Measurements from ENCODE around the gene LRRC57. TPM values are rescaled to one million over a fixed set of nuclear protein-coding genes. Genes with fewer than 3 reads are reported as not detected.

Gene LRRC57
- polyA plus RNA-seq, 3 donors, result 7.8 to 17.4 (median 11.2) TPM

DNA sequence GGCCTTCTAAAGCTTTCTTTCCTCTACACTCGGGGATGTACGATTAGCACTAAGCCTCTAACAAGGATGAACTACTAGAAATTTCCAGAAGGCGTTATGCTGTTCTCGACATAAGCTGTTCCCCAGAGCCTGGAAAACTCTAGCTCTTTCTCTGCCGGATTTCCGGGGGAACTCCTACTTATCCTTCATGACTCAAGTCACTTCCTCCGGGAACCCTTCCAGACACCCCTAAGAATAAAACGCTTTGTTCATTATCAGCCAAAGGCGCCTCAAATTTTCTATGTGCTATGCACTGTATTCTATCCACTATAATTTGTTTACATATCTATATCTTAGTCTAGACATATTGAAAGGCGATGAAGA is 53.6 kb downstream of the LRRC57 start:
- Histone ChIP-seq H3K36me3 (replicated peaks in 1 of 2; ENCODE audit: control insufficient read depth in 1 of 2, insufficient read depth in 2 of 2, low read length in 2 of 2) (peaks cover 2 to 8% of the 10 kb centered on the region in 2 donors), H4K20me1 (ENCODE audit: insufficient read depth, low read length) (peaks cover 39% of the 10 kb centered on the region), H3K27me3 (ENCODE audit: control insufficient read depth in 2 of 2, insufficient read depth in 2 of 2, low read length in 2 of 2) (no peaks in the 10 kb centered on the region), H3K4me3 (replicated peaks in 1 of 3; ENCODE audit: low read depth in 2 of 3, low read length in 3 of 3) (peak overlapping the region; percentile 93 to 98 (median 96)), H3K27ac (ENCODE audit: low read depth in 1 of 2, low read length in 2 of 2) (peak overlapping the region; percentile 59 to 82), H3K9me3 (replicated peaks in 1 of 2; ENCODE audit: control insufficient read depth in 1 of 2, insufficient read depth in 1 of 2, low read length in 2 of 2) (no peaks in the 10 kb centered on the region), H3K4me2 (replicated peaks; ENCODE audit: extremely low read depth, low read length, poor library complexity, severe bottlenecking) (peak overlapping the region; percentile 95), H3K79me2 (ENCODE audit: insufficient read depth, low read length) (peaks cover 88% of the 10 kb centered on the region), H2AFZ (ENCODE audit: insufficient read depth, low read depth, low read length, poor library complexity, severe bottlenecking) (peak overlapping the region; percentile 90), H3K9ac (ENCODE audit: insufficient read depth, low read length, poor library complexity, severe bottlenecking) (peak overlapping the region; percentile 75), H3K4me1 (ENCODE audit: control insufficient read depth in 1 of 2, insufficient read depth in 2 of 2, low read length in 2 of 2) (peaks cover 65 to 73% of the 10 kb centered on the region in 2 donors)
- TF ChIP-seq, protein P1, sequence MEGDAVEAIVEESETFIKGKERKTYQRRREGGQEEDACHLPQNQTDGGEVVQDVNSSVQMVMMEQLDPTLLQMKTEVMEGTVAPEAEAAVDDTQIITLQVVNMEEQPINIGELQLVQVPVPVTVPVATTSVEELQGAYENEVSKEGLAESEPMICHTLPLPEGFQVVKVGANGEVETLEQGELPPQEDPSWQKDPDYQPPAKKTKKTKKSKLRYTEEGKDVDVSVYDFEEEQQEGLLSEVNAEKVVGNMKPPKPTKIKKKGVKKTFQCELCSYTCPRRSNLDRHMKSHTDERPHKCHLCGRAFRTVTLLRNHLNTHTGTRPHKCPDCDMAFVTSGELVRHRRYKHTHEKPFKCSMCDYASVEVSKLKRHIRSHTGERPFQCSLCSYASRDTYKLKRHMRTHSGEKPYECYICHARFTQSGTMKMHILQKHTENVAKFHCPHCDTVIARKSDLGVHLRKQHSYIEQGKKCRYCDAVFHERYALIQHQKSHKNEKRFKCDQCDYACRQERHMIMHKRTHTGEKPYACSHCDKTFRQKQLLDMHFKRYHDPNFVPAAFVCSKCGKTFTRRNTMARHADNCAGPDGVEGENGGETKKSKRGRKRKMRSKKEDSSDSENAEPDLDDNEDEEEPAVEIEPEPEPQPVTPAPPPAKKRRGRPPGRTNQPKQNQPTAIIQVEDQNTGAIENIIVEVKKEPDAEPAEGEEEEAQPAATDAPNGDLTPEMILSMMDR (IDR thresholded peaks at IDR 0.05), result no peak
- Mint-ChIP-seq H3K9me3 (no peaks in the 10 kb centered on the region), H3K36me3 (peaks cover 8 to 16% of the 10 kb centered on the region in 2 donors), H3K4me1 (peaks cover 67% of the 10 kb centered on the region), H3K27me3 (ENCODE audit: low read depth in 3 of 3) (peaks cover 0 to 4% (median 0%) of the 10 kb centered on the region in 3 donors), H3K4me3 (peak overlapping the region; percentile 100), H3K27ac (peak overlapping the region; percentile 88 to 99 (median 95))
- peak in 2 of 3 donors; percentile 73 to 82 for DNase-seq
- WGBS (ENCODE audit: insufficient coverage), result 2% methylated on average over 8 of the region's 10 CpGs
- intact Hi-C loops (cut with micrococcal nuclease), result loop anchor here (2.0 to 10.0 kb wide), 3 partner anchors 54 to 430 kb away; partner anchors contain the start of genes HAUS2 (in 2 of the 2), LRRC57 (in 2 of the 2) and TTBK2 (in 2 of the 2)

DNA sequence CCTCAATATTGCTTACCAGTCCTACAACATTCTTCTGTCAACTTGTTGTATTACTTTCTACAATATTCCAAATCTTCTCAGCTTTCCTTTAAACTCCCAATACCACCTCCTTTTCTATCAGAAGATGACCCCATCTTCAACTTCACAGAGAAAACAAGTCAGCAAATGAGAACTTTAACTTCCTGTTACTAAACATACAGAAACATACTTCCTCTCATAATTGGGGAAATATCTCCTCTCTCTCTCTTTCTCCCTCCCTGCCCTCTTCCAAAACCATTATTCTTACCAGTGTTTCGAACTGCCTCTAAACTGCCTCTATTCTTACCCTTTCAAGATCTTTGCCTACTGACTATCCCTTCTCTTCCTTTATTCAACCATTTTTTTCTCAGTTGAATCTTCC is 54.9 kb downstream of the LRRC57 start:
- Mint-ChIP-seq H3K36me3 (peaks cover 8 to 15% of the 10 kb centered on the region in 2 donors), H3K9me3 (no peaks in the 10 kb centered on the region), H3K4me3 (peak overlapping the region; percentile 57 to 87), H3K27ac (peak overlapping the region; percentile 88 to 99 (median 92)), H3K27me3 (ENCODE audit: low read depth in 3 of 3) (peaks cover 0 to 4% (median 0%) of the 10 kb centered on the region in 3 donors), H3K4me1 (peaks cover 69% of the 10 kb centered on the region)
- Histone ChIP-seq H3K9me3 (replicated peaks in 1 of 2; ENCODE audit: control insufficient read depth in 1 of 2, insufficient read depth in 1 of 2, low read length in 2 of 2) (no peaks in the 10 kb centered on the region), H3K27ac (ENCODE audit: low read depth in 1 of 2, low read length in 2 of 2) (peak overlapping the region in 1 of 2 donors; percentile 82), H3K36me3 (replicated peaks in 1 of 2; ENCODE audit: control insufficient read depth in 1 of 2, insufficient read depth in 2 of 2, low read length in 2 of 2) (peaks cover 1 to 2% of the 10 kb centered on the region in 2 donors), H3K4me1 (ENCODE audit: control insufficient read depth in 1 of 2, insufficient read depth in 2 of 2, low read length in 2 of 2) (peaks cover 74 to 79% of the 10 kb centered on the region in 2 donors), H3K4me3 (replicated peaks in 1 of 3; ENCODE audit: low read depth in 2 of 3, low read length in 3 of 3) (peak overlapping the region; percentile 23 to 93 (median 30)), H3K4me2 (replicated peaks; ENCODE audit: extremely low read depth, low read length, poor library complexity, severe bottlenecking) (peak overlapping the region; percentile 95), H2AFZ (ENCODE audit: insufficient read depth, low read depth, low read length, poor library complexity, severe bottlenecking) (peak overlapping the region; percentile 32), H4K20me1 (ENCODE audit: insufficient read depth, low read length) (peaks cover 40% of the 10 kb centered on the region), H3K27me3 (ENCODE audit: control insufficient read depth in 2 of 2, insufficient read depth in 2 of 2, low read length in 2 of 2) (no peaks in the 10 kb centered on the region), H3K9ac (ENCODE audit: insufficient read depth, low read length, poor library complexity, severe bottlenecking) (no peak overlapping the region), H3K79me2 (ENCODE audit: insufficient read depth, low read length) (peaks cover 88% of the 10 kb centered on the region)
- WGBS (ENCODE audit: insufficient coverage), result 0% methylated on average over 1 of the region's 1 CpG
- peak in 2 of 3 donors; percentile 65 to 75 for DNase-seq
- TF ChIP-seq, protein P1 (IDR thresholded peaks at IDR 0.05), result no peak
- intact Hi-C loops (cut with micrococcal nuclease), result loop anchor here (2.0 to 10.0 kb wide), 3 partner anchors 55 to 431 kb away; partner anchors contain the start of genes HAUS2 (in 2 of the 2), LRRC57 (in 2 of the 2) and TTBK2 (in 2 of the 2)
